Sigmoid colon (tissue), 7 donors: Measurements from ENCODE around the gene CSNK1D. TPM values are rescaled to one million over a fixed set of nuclear protein-coding genes. Genes with fewer than 3 reads are reported as not detected.

Experiments
- DNase-seq: peaks from one replicate; pipeline ENCODE4 v3.0.0-alpha.2; 2019
- H3K27ac ChIP-seq, 4 donors: fragments of 200-600 bp; sonication (generic); one replicate each; pipeline ENCODE4 v1.5.1; 2016 to 2019; ENCODE audit warnings: mild to moderate bottlenecking in 1 of 4
- H3K27me3 ChIP-seq, 3 donors: fragments of 200-600 bp; sonication (generic); one replicate each; pipeline ENCODE4 v1.5.1; 2019; ENCODE audit warnings: mild to moderate bottlenecking in 1 of 3
- H3K36me3 ChIP-seq, 4 donors: fragments of 200-600 bp; sonication (generic); one replicate each; pipeline ENCODE4 v1.5.1; 2016 to 2019
- H3K4me1 ChIP-seq, 4 donors: fragments of 200-600 bp; sonication (generic); one replicate each; pipeline ENCODE4 v1.5.1; 2017 to 2019
- H3K4me3 ChIP-seq, 4 donors: fragments of 200-600 bp; sonication (generic); one replicate each; pipeline ENCODE4 v1.5.1; 2017 to 2019; ENCODE audit warnings: mild to moderate bottlenecking in 2 of 4, moderate library complexity in 1 of 4
- H3K9me3 ChIP-seq, 4 donors: fragments of 200-600 bp in 3 of 4; sonication (generic) in 3 of 4; one replicate each; pipeline versions ENCODE4 v1.5.1 to v1.6.1; 2013 to 2019
- CTCF ChIP-seq, 4 experiments: fragments of 450-650 bp in 3 of 4; fragments of 200-600 bp in 1 of 4; IDR thresholded peaks; one replicate each; pipeline ENCODE4 v1.5.1; 2016 to 2019; ENCODE audit warnings: antibody characterized with exemption in 4 of 4, mild to moderate bottlenecking in 3 of 4, moderate library complexity in 2 of 4
- EP300 ChIP-seq, 4 donors: sonication (generic); formaldehyde crosslinking; IDR thresholded peaks; one replicate each; pipeline ENCODE4 v1.6.1; 2017; ENCODE audit warnings: antibody characterized with exemption in 4 of 4
- POLR2A ChIP-seq, 2 donors: fragments of 450-650 bp; IDR thresholded peaks; one replicate each; pipeline ENCODE4 v1.6.1; 2016; ENCODE audit warnings: antibody characterized with exemption in 2 of 2, mild to moderate bottlenecking in 2 of 2, moderate library complexity in 2 of 2
- POLR2AphosphoS5 ChIP-seq, 4 donors: sonication (generic); formaldehyde crosslinking; IDR thresholded peaks; one replicate each; pipeline ENCODE4 v1.6.1; 2017; ENCODE audit warnings: antibody characterized with exemption in 4 of 4
- WGBS, 2 donors: extraction: QIAGEN DNeasy Blood & Tissue Kit; methylation state at CpG; one replicate each; pipeline ENCODE4 v1.1.7; 2013; 5-methylcytosine and 5-hydroxymethylcytosine counted together
- intact Hi-C: fragments of 100-400 bp; cut with DNase I; formaldehyde crosslinking; loops from one replicate; pipeline ENCODE4 v1.15.1; 2023
- polyA plus RNA-seq, 3 donors: library from polyadenylated mRNA; stranded (reverse); fragments of 200-250 nt; gene quantifications; one replicate each; pipeline ENCODE4 v1.2.3, GENCODE V29; 2013
- total RNA-seq, 4 donors: library from RNA; depleted of rRNA; stranded (reverse); fragments of >200 nt; gene quantifications; one replicate each; pipeline ENCODE4 v1.1.0, GENCODE V29; 2016
- donor health status: healthy with polysubstance abuse.
- donor health status: Bipolar disorder and iron deficiency.
- donor health status: healthy.

CSNK1D gene
- total and polyA plus RNA-seq, 7 donors = 45.1 to 142 (median 55.9) TPM

GRCh38 chr17:82250868-82251500 lies 22.5 kb downstream of the CSNK1D start:
- no peak for TF ChIP-seq EP300 (IDR thresholded peaks at IDR 0.05)
- TF ChIP-seq CTCF (IDR thresholded peaks at IDR 0.05) = no peak
- no peak for TF ChIP-seq POLR2A (IDR thresholded peaks at IDR 0.05)
- no peak for TF ChIP-seq POLR2AphosphoS5 (IDR thresholded peaks at IDR 0.05)
- Histone ChIP-seq H3K36me3 (peaks cover 65 to 97% (median 77%) of the 10 kb centered on the region in 4 donors), H3K27me3 (no peaks in the 10 kb centered on the region), H3K4me3 (no peak overlapping the region), H3K4me1 (peaks cover 0 to 41% (median 37%) of the 10 kb centered on the region in 4 donors), H3K27ac (peak overlapping the region in 2 of 4 donors; percentile 40 to 51), H3K9me3 (no peaks in the 10 kb centered on the region)
- DNase-seq = no peak
- WGBS, 2 donors = 94 to 95% methylated on average over 25 of the region's 25 CpGs
- intact Hi-C loops = no loop called here

- H3K27me3 ChIP-seq = no peaks in the 10 kb centered on the region
- H3K9me3 ChIP-seq = no peaks in the 10 kb centered on the region
- WGBS, 2 donors = 91 to 93% methylated on average over 33 of the region's 33 CpGs
- peaks cover 0 to 48% (median 44%) of the 10 kb centered on the region in 4 donors for H3K4me1 ChIP-seq
- intact Hi-C loops = no loop called here
- H3K27ac ChIP-seq = peak overlapping the region in 2 of 4 donors; percentile 40 to 86
- no peak for DNase-seq
- no peak for TF ChIP-seq POLR2A (IDR thresholded peaks at IDR 0.05)
- no peak for TF ChIP-seq CTCF (IDR thresholded peaks at IDR 0.05)
- TF ChIP-seq POLR2AphosphoS5 (IDR thresholded peaks at IDR 0.05) = no peak
- no peak overlapping the region for H3K4me3 ChIP-seq
- H3K36me3 ChIP-seq = peaks cover 68 to 97% (median 78%) of the 10 kb centered on the region in 4 donors
Measured at GRCh38 chr17:82249896-82250581, 23.5 kb downstream of the CSNK1D start.

DNA sequence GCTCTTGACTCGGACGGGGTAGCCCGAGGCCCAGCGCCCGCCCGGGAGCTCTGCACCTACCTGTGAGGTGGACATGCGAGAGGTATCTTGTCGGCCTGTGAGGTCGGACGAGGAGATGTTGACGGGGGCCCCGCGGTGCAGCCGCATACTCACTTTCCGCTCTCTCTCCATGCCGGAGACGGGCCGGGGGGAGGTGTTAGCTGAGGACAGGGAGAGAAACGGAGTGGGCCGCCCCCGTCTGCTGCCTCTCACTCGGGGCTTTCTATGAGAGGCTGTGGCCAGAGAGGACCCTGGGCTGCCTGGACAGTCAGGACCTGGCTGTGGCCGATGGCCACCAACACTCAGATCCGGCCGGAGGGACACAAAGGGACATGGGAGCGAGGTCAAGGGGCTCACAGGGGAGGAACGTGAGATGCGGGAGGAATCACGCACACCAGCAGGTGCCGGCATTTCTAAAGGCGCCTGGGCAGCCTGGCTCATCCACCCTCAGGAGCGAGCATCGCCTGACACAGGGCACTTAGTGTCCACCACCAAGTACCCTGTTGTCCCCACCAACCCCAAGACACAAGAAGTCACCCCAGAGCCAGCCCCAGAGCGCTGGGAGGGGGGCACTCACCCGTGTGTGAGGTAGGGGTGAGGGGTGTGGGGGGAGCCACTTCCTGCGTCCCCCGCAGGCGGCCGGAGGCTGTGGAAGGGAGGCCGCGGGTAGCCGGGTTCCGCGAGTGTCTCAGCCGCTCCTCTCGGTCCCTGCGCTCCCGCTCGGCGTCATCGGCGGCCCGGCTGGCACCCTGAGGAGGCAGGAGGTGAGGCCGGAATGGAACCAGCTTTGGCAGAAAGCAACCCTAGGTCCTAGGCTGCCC lies 24.5 kb downstream of the CSNK1D start:
- peaks cover 72 to 100% (median 81%) of the 10 kb centered on the region in 4 donors for H3K36me3 ChIP-seq
- no peaks in the 10 kb centered on the region for H3K9me3 ChIP-seq
- H3K27me3 ChIP-seq = no peaks in the 10 kb centered on the region
- H3K4me3 ChIP-seq = no peak overlapping the region
- peak overlapping the region; percentile 2 to 90 (median 86) for H3K27ac ChIP-seq
- DNase-seq = no peak
- intact Hi-C loops = no loop called here
- WGBS, 2 donors = 94 to 95% methylated on average over 54 of the region's 54 CpGs
- no peak for TF ChIP-seq CTCF (IDR thresholded peaks at IDR 0.05)
- no peak for TF ChIP-seq POLR2AphosphoS5 (IDR thresholded peaks at IDR 0.05)
- TF ChIP-seq EP300 (IDR thresholded peaks at IDR 0.05) = no peak
- no peak for TF ChIP-seq POLR2A (IDR thresholded peaks at IDR 0.05)
- peaks cover 0 to 58% (median 49%) of the 10 kb centered on the region in 4 donors for H3K4me1 ChIP-seq

- H3K4me1 ChIP-seq = peaks cover 0 to 68% (median 58%) of the 10 kb centered on the region in 4 donors
- peak overlapping the region; percentile 79 to 90 (median 86) for H3K27ac ChIP-seq
- no peaks in the 10 kb centered on the region for H3K9me3 ChIP-seq
- WGBS, 2 donors = 91 to 92% methylated on average over 28 of the region's 28 CpGs
- DNase-seq = peak; percentile 65
- no peak for TF ChIP-seq EP300 (IDR thresholded peaks at IDR 0.05)
- no peak for TF ChIP-seq POLR2A (IDR thresholded peaks at IDR 0.05)
- TF ChIP-seq CTCF (IDR thresholded peaks at IDR 0.05) = no peak
- no peak for TF ChIP-seq POLR2AphosphoS5 (IDR thresholded peaks at IDR 0.05)
- H3K36me3 ChIP-seq = peaks cover 65 to 98% (median 73%) of the 10 kb centered on the region in 4 donors
- H3K4me3 ChIP-seq = no peak overlapping the region
- H3K27me3 ChIP-seq = no peaks in the 10 kb centered on the region
- intact Hi-C loops = loop anchor here (2.0 kb wide), 1 partner anchor 19 kb away; no protein-coding TSS in a partner anchor
Measured at GRCh38 chr17:82247856-82248671, 25.4 kb downstream of the CSNK1D start.
